Germinal center (tissue), 1 donor: ENCODE data around the gene CDR2.
"Not testable (repeated sequence)": the region's sequence is repeated elsewhere in the genome, so short reads cannot be mapped to it uniquely, and the experiment has no call there.

ENCODE experiments used
- DNase-seq: peaks from one replicate; pipeline ENCODE4 v3.0.0; 2012; ENCODE audit warnings: mixed read lengths, low spot score

CDR2 gene

DNA sequence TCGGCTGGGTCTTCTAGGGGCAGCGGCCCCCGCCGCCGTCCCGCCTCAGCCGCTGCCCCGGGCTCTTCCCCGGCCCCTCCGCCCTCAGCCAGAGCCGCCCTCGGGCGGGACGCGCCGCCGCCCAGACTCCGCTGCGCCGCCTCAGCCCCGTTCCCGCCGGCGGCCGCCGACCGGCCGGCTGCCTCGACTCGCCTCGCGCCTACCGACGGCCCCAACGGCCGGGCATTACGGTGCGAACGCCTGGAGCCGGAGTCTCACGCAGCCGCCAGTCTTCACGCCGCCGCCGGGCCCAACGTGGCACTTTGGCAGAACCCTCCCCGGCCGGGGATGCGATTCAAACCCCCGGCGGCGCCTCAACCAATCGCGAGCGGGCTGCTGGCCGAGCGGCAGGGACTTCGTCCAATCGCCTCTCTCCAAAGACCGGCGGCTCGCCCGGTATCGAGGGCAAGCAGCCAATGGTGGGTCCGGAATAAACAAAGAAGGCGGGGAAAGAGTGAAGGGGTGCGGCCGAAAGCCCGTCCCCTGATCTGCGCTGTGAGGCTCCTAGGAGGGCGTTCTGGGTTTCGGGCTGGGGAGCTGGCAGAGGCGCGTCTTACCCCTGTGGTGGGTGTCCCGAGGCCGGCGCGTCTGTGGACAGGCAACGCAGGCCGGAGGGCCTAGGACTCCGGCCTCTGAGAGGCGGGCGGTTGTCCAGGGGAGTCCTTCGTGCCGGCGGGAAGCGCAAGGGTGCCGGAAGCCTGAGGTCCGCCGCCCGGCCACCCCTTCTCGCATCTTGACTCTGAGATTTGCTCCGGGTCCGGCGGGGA is at the start of gene CDR2:
TSS of gene CDR2 (minus strand) at position 309 of the 806 bp plus-strand sequence. CDS start 310 bp downstream, outside the sequence.
- peak; percentile 99 for DNase-seq

DNA sequence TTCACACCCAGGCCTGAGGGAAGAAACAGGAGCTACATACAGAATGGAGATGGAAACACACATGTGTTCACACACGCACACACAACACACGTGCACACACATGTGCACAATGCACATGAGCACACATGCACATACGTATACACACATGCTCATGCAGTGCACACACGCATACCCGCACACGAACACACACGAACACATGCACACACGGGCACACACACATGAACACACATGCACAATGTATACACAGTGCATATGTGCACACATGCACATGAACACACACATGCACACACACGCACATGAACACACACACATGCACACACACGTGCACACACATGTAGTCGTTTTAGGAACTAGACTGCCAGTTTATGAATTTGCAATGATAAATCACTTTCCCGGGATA is 49.3 kb upstream of the CDR2 start:
- no peak for DNase-seq

DNA sequence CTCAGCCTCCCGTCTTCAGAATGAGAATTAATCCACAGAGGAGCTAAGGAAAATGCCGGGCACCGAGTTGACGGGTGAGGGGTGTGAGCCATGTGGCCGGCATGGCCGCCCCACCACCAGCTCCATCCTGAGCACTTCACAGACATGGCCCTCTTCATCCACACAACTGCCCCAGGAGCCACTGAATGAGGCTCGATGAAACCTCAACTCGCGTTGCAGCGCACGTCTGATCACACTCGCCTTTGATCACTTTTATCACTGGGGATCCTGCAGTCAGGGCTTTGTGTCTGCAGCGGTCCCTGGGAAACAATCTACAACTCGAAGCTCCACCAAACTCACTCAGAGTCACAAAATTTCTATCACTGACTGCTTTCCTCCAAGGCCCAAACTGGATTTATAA is 46.7 kb upstream of the CDR2 start:
- no peak for DNase-seq

DNA sequence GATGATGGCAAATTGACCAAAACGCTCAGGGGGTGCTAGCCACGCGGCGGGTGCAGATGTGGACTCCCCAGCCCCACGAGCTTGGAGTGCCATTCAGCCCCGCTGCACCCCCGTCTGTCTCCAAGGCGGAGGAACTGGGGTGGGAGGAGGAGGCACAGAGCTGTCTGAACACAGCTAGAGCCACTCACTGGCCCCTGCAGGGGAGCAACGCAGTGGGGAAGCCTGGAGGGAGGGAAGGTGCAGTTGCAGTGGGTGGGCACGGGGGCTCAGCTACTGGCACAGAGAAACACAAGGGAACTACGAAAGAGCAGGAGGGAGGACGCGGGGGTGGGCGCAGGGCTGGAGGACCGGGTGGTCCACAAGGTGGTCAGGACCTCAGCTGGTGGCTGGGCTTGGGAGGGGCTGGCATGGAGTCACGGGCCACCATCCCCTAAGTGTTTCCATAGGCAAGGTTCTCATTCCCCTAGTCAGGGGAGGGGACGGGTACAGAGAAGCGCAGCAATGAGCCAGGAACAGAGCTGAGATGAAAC is 46.3 kb upstream of the CDR2 start:
- no peak for DNase-seq

DNA sequence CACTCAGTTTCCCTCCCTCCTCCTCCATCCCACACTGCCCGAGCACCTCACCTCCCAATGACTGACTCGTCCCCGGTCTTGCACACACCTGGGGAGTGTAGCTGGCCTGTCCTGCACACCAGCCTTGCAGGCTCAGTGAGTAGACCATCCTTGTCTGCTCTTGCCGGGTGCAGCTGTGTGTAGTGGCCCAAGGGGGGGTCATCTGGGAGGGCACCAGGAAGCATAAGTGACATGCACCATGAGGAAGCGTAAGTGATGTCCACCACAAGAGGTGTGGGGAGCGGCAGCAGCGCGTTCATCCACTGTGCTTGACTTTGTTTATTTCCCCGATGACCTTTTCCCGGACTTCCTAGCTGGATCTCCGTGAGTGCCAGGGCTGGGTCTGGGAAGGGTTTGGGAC is 45.5 kb upstream of the CDR2 start:
- DNase-seq: no peak

DNA sequence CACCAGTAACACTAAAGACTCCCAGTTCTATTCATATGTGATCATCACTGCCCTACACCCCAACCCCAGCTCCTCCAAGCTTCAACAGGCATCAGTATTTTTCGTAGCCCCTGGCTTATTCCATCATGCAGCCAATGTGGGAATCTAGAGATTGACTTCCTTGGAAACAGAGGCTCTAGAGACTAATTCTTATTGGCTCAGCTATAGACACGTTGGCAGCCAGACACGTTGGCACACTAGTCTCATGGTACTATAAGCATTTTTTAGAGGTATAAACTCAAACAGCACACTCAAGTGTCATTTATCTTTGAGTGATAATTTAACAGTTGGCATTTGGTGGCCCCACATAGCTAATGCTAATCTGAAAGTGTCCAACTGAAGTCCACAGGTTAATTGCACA is 44.4 kb upstream of the CDR2 start:
- no peak for DNase-seq

DNA sequence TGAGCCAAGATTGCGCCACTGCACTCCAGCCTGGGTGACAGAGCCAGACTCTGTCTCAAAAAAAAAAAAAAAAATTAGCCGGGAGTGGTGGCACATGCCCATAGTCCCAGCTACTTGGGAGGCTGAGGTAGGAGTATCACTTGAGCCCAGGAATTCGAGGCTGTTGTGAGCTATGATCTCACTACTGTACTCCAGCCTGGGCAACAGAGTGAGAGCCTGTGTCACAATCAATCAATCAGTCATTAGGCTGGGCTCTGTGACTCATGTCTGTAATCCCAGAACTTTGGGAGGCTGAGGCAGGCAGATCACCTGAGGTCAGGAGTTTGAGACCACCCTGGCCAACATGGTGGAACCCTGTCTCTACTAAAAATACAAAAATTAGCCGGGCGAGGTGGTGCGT is 43.4 kb upstream of the CDR2 start:
- not testable (repeated sequence) for DNase-seq

DNA sequence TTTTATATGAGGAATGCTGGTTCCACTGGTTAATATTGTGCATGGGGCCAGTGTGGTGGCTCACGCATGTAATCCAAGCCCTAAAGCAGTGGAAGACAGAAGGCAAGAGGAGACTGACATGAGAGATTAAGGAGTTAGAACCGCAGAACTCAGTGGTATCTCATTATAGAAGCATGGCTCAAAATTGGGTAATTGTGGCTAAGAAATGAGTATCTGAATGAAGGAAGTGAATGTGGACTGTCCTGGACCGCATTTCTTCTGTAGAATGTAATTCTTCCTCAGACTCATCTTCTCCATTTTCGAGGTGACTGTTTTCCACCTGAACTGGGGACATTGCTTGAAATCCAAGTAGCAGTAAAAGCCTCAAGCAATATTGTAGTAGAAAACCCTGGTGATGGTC is 42.6 kb upstream of the CDR2 start:
- no peak for DNase-seq

DNA sequence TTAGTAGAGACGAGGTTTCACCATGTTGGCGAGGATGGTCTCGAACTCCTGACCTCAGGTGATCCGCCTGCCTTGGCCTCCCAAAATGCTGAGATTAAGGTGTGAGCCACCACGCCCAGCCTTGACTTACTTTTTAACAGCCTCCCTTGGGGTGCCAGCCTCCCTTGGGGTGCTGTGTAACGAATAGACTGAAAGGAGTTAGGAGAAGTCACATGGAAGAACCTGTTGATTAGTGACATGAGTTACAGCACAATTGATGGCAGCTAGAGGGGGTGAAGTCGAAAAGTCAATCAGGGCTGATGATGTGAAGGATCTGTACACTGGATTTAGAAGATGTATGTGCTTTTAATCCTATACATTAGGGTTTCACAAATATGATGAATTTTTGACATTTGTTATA is 39.4 kb upstream of the CDR2 start:
- DNase-seq: no peak

DNA sequence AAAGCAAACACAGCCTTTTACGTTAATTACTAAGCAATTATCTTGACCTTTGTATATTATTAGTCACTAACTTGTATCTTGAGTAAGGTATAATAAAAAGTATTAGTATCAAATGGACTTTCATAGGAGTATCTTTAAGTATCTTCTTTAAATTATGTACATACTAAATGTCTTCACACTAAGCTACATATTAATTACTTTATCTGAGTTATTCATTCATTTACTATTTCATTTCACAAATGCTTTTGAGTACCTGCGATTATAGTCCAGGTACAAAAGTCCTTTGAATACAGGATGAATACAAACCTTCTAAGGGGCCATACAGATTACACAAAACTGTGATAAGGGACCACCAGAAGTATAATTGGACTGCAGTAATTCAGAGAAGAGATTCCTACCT is 33.1 kb upstream of the CDR2 start:
- no peak for DNase-seq

DNA sequence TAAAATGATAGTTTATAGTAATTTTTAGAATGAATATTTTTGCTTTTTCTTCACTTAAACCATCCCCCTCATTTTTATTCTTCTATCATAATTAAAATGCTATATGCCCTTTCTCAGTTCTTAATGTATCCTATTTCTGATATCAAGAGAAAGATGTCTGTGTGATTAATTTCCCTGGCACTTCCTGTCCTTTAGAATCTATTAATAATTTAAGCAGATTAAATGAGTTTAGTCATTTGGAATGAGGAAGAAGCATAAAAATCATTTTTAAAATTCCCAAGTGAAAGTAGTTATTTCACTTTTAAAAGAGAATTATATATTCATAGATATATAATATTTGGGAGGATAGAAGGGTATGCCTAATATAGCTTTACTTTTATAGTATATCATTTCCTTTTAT is 27.8 kb upstream of the CDR2 start:
- no peak for DNase-seq

DNA sequence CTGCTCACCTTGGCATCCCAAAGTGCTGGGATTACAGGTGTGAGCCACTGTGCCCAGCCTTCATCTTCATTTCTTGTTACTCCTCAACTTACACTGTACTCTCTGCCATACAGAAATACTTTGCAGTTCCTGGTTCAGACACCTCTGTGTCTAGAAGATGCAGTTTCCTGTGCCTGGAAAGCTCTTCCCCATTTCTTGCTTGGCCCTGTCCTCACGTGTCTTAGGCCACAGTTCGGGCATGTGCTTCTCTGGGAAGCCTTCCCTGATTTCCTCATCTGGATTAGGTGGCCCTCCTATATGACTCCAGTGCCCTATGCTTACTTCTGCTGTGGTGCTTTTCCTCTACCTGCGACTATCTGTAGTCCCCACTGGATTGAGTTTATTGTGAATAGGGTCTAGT is 26.5 kb upstream of the CDR2 start:
- DNase-seq: no peak

DNA sequence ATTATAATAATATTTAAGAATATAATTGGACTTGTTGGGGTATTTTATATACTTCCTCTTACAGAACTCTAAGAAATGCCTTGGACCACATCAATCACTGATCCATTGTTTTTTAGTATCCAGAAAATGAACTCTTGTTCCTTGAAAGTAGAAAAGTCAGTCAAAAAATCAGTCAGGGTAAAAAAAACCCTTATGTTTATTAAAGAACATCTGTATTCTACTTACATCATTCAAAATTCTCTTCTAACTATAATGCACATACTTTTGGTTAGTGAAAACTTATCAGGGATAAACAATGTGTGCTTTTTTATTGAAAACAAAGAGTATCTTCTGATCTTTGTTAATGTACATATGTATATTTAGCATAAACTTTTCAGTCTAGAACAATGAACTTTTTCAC is 23.5 kb upstream of the CDR2 start:
- no peak for DNase-seq

DNA sequence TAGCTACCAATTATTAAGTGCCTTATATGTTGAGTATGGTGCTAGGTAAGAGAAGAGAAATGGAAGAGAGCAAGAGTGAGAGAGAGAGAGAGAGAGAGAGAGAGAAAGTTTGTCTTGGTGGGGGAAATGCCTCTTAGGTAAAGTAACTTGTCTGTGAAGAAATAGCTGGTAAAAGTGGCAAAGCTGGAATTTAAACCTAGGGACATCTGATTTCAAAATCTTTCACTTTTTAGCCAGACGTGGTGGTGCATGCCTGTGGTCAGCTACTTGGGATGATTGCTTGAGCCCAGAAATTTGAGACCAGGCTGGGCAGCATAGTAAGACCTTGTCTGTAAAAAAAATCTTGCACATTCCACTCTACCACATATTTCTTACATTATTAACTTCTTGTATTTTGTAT is 23.0 kb upstream of the CDR2 start:
- DNase-seq: no peak

DNA sequence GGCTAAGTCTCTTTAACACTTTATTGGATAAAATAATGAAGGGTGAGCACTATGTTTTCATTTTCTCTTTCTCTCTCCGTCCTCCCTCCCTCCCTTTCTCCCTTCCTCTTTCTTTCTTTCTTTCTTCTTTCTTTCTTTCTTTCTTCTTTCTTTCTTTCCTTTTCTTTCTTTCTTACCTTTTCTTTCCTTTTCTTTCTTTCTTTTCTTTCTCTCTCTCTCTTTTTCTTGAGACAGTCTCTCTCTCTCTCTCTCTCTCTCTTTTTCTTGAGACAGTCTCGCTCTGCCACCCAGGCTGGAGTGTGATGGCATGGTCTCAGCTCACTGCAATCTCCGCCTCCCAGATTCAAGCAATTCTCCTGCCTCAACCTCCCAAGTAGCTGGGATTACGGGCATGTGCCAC is 21.5 kb upstream of the CDR2 start:
- DNase-seq: no peak

DNA sequence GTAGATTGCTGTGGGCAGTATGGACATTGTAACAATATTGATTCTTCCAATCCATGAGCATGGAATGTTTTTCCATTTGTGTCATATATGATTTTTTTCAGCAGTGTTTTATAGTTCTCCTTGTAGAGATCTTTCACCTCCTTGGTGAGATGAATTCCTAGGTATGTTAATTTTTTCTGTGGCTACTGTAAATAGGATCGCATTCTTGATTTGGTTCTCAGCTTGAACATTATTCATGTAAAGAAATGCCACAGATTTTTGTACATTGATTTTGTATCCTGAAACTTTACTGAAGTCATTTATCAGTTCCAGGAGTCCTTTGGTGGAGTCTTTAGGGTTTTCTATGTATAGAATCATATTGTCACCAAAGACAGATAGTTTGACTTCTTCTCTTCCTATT is 19.7 kb upstream of the CDR2 start:
- no peak for DNase-seq

DNA sequence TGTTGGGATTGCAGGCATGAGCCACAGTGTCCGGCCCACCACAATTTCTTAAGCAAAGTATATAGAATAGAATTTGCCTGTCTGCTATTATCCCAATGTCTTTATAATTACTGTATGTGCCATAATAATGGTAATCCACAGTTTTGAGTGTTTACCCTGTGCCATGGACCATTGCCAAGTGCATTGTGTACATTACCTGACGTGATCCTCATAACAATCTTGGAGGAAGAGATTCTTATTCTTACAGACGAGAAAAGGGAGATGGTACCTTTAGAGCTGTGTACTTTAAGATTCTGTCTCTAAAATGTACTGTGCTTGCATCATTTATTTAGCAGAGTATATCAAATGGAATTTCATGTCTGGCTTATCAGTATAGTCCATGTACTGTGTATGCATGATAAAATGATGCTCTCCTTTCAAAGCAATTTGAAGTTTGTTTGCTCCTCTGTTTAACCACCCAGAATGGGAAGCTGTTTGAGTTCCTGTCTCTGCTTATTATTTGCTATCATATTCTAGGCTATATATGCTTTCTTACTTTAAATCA is 13.8 kb upstream of the CDR2 start:
- DNase-seq: no peak

DNA sequence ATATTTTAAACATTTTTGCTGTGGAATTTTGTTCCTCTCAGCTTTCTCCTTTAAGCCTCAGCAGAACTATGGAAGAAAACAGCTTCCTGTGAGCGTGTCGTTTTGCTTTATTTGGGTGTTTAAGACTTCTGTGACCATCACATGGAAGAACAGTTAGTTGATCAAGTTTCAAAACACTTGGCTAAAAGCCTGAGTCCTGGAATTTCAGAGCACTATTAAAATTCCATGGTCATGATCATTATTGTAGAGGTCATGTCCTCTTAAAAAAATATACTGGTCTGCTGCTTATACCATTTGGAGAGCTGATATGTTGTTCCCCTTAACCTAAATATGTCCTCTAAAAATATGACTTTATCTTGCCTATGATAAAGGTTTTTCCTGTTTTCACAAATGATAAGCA is 12.6 kb upstream of the CDR2 start:
- no peak for DNase-seq

DNA sequence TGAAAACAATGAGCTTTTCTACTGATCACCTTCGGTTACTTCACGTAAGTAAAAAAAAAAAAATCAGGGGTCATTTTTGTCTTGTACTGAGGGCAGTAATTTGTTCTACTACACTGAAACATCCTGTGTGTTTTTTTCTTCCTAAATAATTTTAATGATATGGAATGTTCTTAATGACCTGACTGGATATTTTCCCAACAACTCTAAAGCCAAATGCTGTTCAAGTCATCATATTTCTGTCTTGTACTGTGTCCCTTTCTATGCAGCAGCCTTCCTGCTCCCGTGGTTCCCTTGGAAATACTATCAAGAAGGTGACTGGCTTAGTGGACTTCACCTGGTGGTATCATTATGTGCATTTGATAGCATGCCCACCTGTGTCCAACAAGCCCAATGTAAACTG is 10.8 kb upstream of the CDR2 start:
- no peak for DNase-seq

DNA sequence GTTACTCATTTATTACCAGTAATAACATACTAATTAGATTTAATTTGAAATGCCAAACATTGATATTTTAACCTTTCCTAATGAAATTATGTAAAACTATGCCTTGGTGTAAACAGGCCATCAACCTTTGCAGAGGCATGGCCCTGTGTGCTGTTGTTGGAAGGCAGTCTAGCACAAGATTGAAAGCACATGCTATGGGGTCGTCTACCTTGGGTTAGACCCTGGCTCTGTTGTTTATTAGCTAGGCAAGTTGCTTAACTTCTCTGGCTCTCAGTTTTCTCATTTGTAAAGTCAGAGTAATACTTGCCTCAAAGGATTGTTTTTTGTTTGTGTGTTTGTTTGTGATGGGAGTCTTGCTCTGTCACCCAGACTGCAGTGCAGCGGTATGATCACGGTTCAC is 9.4 kb upstream of the CDR2 start:
- no peak for DNase-seq

DNA sequence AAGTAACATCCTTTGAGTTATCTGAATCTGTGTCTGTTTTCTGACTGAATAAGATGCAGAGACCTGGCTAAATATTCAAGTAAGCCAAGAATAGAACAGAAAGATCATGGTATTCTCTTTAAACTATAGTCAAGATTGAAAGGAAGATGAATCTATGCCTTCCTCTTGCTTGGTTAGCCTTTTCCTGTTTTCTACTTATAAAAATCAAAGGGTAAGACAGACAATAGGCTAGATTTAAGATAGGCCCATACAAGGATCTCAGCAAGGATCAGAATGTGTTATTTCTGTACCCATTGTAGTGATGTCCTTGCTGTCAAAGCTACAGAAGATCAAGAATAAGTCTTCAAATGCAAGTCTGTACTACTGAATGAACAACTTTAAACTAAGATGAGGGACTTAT is 7.0 kb upstream of the CDR2 start:
- no peak for DNase-seq

DNA sequence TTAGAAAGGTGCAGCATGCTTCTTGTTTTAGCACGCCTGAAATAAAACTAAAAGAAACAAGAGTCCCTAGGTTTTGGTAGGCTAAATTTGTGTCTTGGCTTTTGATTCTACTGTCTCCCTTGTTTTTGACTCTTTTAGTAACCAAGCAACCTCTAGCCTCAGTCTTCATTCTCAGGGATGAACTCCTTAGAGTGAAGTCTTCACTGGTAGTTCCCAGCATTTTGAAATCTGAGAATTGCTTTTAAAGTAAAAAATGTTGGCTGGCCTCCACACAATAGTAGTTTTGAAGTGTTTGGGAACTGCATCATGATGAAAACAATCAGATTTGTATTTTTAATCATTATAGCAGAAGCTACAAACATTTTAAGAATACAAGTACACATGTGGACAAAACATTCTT is 6.1 kb upstream of the CDR2 start:
- no peak for DNase-seq

DNA sequence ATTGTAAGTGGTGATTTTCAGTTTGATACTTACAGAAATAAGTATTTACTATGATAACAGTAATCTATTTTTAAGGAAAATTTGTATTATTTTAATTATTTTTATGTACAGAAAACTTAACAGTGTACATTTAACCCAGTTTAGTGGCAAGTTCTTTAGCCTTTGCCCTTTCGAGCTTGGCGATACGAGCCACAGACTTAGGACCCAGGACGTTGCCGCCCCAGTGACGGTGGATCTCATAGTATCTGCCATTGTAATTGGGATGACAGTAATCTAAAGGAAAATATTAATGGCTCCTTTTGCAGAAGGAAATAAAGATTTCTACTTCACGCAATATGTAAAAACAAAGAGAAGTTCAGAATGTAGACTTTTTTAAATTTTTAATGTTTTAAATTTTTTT is 5.2 kb upstream of the CDR2 start:
- no peak for DNase-seq
